GM21825 (cell line): Measurements from ENCODE around the gene GPR6.

Experiments used
- ATAC-seq: cut with Tn5 transposase; IDR thresholded peaks from one replicate; pipeline ENCODE4 v1.9.1; 2021; ENCODE audit warnings: mild to moderate bottlenecking, moderate library complexity; ENCODE audit not compliant: unreplicated experiment

GPR6 gene

DNA sequence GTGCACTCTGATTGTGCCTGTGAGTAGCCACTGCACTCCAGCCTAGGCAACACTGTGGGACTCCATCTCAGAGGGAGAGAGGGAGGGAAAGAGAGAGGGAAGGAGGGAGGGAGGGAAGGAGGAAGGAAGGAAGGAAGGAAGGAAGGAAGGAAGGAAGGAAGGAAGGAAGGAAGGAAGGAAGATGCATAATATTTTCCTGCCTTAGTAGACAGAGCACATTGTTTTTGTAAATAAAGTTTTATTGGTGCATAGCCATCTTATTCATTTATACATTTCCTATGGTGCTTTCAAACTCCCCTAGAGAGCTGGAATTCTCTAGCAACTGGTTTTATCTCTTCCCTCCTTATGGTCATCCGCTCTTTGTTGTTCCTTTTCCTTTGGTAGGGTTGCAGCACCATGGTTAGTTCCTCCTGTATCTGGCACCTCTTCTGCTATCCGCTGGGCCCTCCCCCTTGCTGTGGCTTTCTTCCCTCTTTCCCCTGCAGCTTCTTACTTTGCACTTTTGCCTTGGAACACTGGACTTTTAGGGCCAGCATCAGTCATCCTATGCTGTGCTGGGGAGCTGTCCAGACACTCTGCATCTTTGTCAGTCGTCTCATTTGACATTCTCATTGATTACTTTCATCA, 20.2 kb downstream of the GPR6 start:
- ATAC-seq = no peak

DNA sequence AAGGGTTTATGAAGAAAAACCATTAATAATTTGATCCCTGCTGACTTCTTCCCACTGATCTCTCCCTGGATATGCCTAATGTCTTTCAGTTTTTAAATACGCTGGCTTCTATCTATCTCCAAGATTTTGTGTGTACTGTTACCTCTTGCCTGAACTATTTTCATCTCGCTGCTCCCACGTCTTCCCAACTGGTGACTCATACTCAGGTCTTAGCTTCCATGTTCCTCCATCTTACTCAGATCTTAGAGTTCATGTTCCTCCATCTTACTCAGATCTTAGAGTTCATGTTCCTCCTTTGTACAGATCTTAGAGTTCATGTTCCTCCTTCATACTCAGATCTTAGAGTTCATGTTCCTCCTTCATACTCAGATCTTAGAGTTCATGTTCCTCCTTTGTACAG, 21.6 kb downstream of the GPR6 start:
- no peak for ATAC-seq

DNA sequence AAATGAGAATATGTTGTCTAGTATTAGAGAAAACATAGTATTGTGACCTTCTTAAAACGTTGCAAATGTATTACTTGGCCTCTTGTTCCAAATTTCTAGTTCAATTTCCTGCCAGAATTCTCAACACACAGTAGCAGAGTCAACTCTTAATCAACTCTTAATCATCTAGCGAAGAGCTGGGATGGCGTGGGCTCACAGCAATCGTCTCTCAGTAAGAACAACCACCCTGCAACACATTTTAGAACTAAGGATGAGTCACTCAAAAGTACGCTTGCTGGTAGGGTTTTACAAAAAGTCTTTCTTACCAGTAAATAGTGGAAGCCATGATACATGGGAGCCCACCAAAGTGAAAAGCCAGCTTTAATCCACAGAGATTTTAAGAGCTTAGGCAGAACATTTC, 24.6 kb downstream of the GPR6 start:
- no peak for ATAC-seq

DNA sequence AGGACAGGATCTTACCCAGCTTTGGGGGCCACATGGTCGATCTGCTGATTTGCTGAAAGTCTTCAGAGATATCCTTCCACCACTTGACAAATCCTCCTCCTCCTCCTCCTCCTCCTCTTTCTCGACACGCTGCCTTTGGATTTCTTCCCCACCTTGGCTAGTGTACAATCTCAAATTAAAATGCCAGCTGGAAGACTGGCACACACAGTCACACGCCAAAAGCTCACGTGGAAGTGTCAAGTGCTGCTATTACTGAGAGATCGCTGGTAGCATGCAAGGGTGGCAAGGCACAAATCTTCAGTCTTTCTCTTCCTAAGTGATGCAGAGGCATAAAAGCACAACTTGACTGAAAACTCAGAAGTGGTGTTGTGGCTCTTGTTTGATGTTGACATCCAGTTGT, 35.3 kb downstream of the GPR6 start:
- ATAC-seq = no peak

DNA sequence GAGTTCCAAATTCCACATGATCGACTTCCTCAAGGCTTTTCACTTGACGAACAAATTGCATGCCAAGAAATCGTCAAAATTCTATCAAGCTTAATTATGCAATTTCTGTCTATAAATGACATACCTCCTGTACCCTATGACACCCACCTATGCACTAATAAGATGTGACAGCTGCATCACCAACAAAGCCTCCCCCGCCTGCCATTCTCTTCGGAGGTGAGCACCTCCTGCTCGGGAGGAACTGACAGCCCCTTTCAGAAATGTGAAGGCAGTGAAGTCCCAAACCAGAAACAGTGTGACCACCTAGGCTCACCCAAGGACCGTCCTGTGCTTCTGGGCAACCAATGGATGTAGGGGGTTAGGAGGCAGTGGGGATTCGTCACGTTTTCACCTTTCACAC, 37.1 kb downstream of the GPR6 start:
- no peak for ATAC-seq

DNA sequence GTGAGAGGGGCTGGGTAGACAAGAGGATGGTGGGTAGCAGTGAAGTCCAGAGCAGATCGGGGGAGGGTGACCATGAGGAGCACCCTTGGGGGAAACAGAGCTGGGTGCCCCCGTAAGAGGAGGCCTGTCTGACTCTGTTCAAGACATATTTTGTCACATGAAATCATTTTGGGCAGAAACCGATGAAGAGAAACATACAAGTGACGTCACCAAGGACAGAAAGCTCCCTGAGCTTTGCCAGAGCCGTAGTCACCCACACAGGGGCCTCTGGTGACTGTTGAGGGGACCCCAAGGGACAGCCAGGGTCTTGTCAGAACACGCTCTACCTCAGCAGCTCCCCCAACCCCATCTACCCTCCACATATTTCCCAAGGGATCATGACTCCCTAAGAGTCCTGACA, 39.2 kb downstream of the GPR6 start:
- no peak for ATAC-seq

DNA sequence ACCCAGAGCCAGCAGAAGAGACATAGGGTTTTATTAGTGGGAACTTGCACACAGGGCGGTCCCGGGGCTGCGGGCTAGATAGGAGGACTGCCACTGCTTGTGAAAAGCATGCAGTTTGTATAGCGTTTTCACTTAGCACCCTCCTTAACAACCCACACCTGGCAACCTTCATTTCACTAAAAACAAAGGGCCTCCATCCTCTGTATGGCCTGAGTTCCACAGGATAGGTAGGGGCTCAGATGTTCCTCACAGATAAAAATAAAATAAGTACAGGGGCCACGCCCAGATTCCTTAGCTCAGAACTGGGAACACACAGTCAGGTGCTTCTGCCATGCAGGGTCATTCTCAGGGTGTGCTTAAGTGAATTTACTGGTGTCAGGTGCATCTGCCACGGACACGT, 39.8 kb downstream of the GPR6 start:
- no peak for ATAC-seq

DNA sequence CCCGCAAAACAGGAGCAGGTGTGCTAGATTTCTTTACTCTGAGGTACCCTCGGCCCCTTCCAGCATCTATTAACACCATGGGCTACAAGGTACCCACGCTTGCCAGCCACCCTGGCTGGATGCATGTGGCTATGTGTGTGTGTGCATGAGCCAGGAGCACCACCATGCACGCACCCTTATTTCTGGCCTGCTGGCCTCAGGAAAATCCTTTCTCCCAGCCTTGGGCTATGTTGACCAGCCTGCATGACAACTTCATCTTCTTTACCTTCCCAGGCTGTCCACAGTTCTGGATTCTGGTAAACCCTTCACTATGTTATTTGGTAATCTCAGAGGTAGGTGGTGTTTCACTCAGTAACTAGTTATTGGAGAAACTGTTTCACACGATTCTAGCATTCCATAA, 40.4 kb downstream of the GPR6 start:
- ATAC-seq = no peak

DNA sequence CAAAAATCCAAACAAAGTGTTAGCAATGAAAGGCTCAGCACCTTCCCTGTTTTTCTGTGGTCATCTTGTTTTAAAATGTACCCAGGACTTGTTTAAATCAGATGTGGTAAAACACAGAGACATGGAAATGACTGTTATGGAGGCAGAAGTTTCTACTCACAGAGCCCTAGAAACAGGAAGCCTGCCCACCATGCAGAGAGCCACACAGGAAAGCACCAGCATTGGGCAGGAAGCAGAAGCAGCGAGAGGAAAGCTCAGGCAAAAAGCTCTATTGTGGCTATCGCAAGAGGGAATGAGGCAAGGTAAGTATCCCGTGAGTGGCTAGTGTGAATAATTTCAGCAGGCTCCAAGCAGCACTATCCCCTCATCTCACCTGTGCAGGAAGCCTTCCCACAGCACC, 42.8 kb downstream of the GPR6 start:
- no peak for ATAC-seq

DNA sequence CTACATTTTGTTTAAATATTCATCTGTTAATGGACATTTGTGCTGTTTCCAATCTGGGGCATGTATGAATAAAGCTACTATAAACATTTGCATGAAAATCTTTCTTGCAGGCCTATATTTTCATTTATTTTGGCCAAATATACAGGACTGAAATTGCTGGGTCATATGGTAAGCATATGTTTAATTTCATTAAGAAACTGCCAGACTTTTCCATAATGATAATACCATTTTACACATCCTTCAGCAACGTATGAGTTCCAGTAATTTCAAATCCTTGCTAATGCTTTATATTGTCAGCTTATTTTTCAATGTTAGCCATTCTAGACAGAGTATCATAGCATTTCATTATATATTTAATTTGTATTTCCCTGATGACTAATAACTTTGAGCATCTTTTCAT, 51.0 kb downstream of the GPR6 start:
- no peak for ATAC-seq
